ENCODE measurements around the gene CTDNEP1. TPM values are rescaled to one million over a fixed set of nuclear protein-coding genes. Genes with fewer than 3 reads are reported as not detected.
A peak's percentile ranks its signal among the peaks of the same experiment; 100 is the strongest.

Gene CTDNEP1
- total and polyA plus RNA-seq, 4 donors: 92.9 to 113 (median 108) TPM

GRCh38 chr17:7222972-7223292 is 28.6 kb downstream of the CTDNEP1 start:
- H3K9me3 ChIP-seq (ENCODE audit: control insufficient read depth, low read length): no peaks in the 10 kb centered on the region
- 66% methylated on average over 7 of the region's 7 CpGs for WGBS, 2 donors
- DNase-seq (no peak), ATAC-seq (ENCODE audit: low FRiP score) (no peak)
- intact Hi-C loops (cut with DNase I): no loop called here
- H3K4me1 ChIP-seq (ENCODE audit: control insufficient read depth in 1 of 2, insufficient read depth in 2 of 2, low read length in 2 of 2): no peaks in the 10 kb centered on the region
- no peak overlapping the region for H3K27ac ChIP-seq (ENCODE audit: low read depth in 1 of 2, low read length in 2 of 2)
- no peak overlapping the region for H3K4me3 ChIP-seq (ENCODE audit: low read length in 2 of 2)
- H3K27me3 ChIP-seq (ENCODE audit: control insufficient read depth in 1 of 2, insufficient read depth in 2 of 2, low read length in 1 of 2): no peaks in the 10 kb centered on the region
- peaks cover 0 to 6% of the 10 kb centered on the region in 2 donors for H3K36me3 ChIP-seq (ENCODE audit: control insufficient read depth in 1 of 2, insufficient read depth in 2 of 2, low read length in 1 of 2)

GRCh38 chr17:7222093-7222971 is 29.2 kb downstream of the CTDNEP1 start:
- WGBS, 2 donors: 71 to 75% methylated on average over 15 of the region's 15 CpGs
- Histone ChIP-seq H3K4me1 (ENCODE audit: control insufficient read depth in 1 of 2, insufficient read depth in 2 of 2, low read length in 2 of 2) (no peaks in the 10 kb centered on the region), H3K4me3 (ENCODE audit: low read length in 2 of 2) (no peak overlapping the region), H3K9me3 (ENCODE audit: control insufficient read depth, low read length) (no peaks in the 10 kb centered on the region), H3K36me3 (ENCODE audit: control insufficient read depth in 1 of 2, insufficient read depth in 2 of 2, low read length in 1 of 2) (peaks cover 0 to 6% of the 10 kb centered on the region in 2 donors), H3K27ac (ENCODE audit: low read depth in 1 of 2, low read length in 2 of 2) (no peak overlapping the region), H3K27me3 (ENCODE audit: control insufficient read depth in 1 of 2, insufficient read depth in 2 of 2, low read length in 1 of 2) (no peaks in the 10 kb centered on the region)
- DNase-seq: no peak
- ATAC-seq (ENCODE audit: low FRiP score): no peak
- intact Hi-C loops (cut with DNase I): no loop called here

GRCh38 chr17:7221278-7222092 is 30.0 kb downstream of the CTDNEP1 start:
- no peaks in the 10 kb centered on the region for H3K9me3 ChIP-seq (ENCODE audit: control insufficient read depth, low read length)
- intact Hi-C loops (cut with DNase I): no loop called here
- no peaks in the 10 kb centered on the region for H3K4me1 ChIP-seq (ENCODE audit: control insufficient read depth in 1 of 2, insufficient read depth in 2 of 2, low read length in 2 of 2)
- ATAC-seq (ENCODE audit: low FRiP score) (no peak), DNase-seq (no peak)
- no peak overlapping the region for H3K4me3 ChIP-seq (ENCODE audit: low read length in 2 of 2)
- no peaks in the 10 kb centered on the region for H3K27me3 ChIP-seq (ENCODE audit: control insufficient read depth in 1 of 2, insufficient read depth in 2 of 2, low read length in 1 of 2)
- H3K27ac ChIP-seq (ENCODE audit: low read depth in 1 of 2, low read length in 2 of 2): no peak overlapping the region
- H3K36me3 ChIP-seq (ENCODE audit: control insufficient read depth in 1 of 2, insufficient read depth in 2 of 2, low read length in 1 of 2): peaks cover 0 to 6% of the 10 kb centered on the region in 2 donors
- WGBS, 2 donors: 58 to 60% methylated on average over 10 of the region's 10 CpGs

- Histone ChIP-seq H3K27ac (ENCODE audit: low read depth in 1 of 2, low read length in 2 of 2) (peak overlapping the region in 1 of 2 donors; percentile 89), H3K36me3 (ENCODE audit: control insufficient read depth in 1 of 2, insufficient read depth in 2 of 2, low read length in 1 of 2) (peaks cover 0 to 6% of the 10 kb centered on the region in 2 donors), H3K4me1 (ENCODE audit: control insufficient read depth in 1 of 2, insufficient read depth in 2 of 2, low read length in 2 of 2) (no peaks in the 10 kb centered on the region), H3K9me3 (ENCODE audit: control insufficient read depth, low read length) (no peaks in the 10 kb centered on the region), H3K27me3 (ENCODE audit: control insufficient read depth in 1 of 2, insufficient read depth in 2 of 2, low read length in 1 of 2) (no peaks in the 10 kb centered on the region), H3K4me3 (ENCODE audit: low read length in 2 of 2) (peak overlapping the region in 1 of 2 donors; percentile 56)
- ATAC-seq (ENCODE audit: low FRiP score): peak; percentile 9
- 13 to 16% methylated on average over 11 of the region's 11 CpGs for WGBS, 2 donors
- intact Hi-C loops (cut with DNase I): no loop called here
- peak; percentile 75 to 78 for DNase-seq
Observed at GRCh38 chr17:7220593-7221277, 30.8 kb downstream of the CTDNEP1 start.

- ATAC-seq (ENCODE audit: low FRiP score): peak; percentile 92
- Histone ChIP-seq H3K36me3 (ENCODE audit: control insufficient read depth in 1 of 2, insufficient read depth in 2 of 2, low read length in 1 of 2) (peaks cover 0 to 6% of the 10 kb centered on the region in 2 donors), H3K27me3 (ENCODE audit: control insufficient read depth in 1 of 2, insufficient read depth in 2 of 2, low read length in 1 of 2) (no peaks in the 10 kb centered on the region), H3K4me3 (ENCODE audit: low read length in 2 of 2) (peak within 1 kb of the TSS; percentile 22 to 56), H3K9me3 (ENCODE audit: control insufficient read depth, low read length) (no peaks in the 10 kb centered on the region), H3K4me1 (ENCODE audit: control insufficient read depth in 1 of 2, insufficient read depth in 2 of 2, low read length in 2 of 2) (no peaks in the 10 kb centered on the region), H3K27ac (ENCODE audit: low read depth in 1 of 2, low read length in 2 of 2) (peak within 1 kb of the TSS; percentile 23 to 89)
- peak; percentile 96 to 99 for DNase-seq
- intact Hi-C loops (cut with DNase I): no loop called here
- WGBS, 2 donors: 0 to 1% methylated on average over 42 to 63 of the region's 63 CpGs
Observed at GRCh38 chr17:7219812-7220592, 31.5 kb downstream of the CTDNEP1 start, which contains the start of the genes ACADVL and DLG4. ACADVL (plus strand) TSS chr17:7219938; CDS start chr17:7219985, 47 bp downstream. DLG4 (minus strand) TSS chr17:7219836.

GRCh38 chr17:7219229-7219811 is 32.2 kb downstream of the CTDNEP1 start:
- 16 to 18% methylated on average over 12 of the region's 12 CpGs for WGBS, 2 donors
- intact Hi-C loops (cut with DNase I): no loop called here
- Histone ChIP-seq H3K27ac (ENCODE audit: low read depth in 1 of 2, low read length in 2 of 2) (peak overlapping the region; percentile 8 to 15), H3K36me3 (ENCODE audit: control insufficient read depth in 1 of 2, insufficient read depth in 2 of 2, low read length in 1 of 2) (peaks cover 0 to 6% of the 10 kb centered on the region in 2 donors), H3K9me3 (ENCODE audit: control insufficient read depth, low read length) (no peaks in the 10 kb centered on the region), H3K4me3 (ENCODE audit: low read length in 2 of 2) (no peak overlapping the region), H3K4me1 (ENCODE audit: control insufficient read depth in 1 of 2, insufficient read depth in 2 of 2, low read length in 2 of 2) (no peaks in the 10 kb centered on the region), H3K27me3 (ENCODE audit: control insufficient read depth in 1 of 2, insufficient read depth in 2 of 2, low read length in 1 of 2) (no peaks in the 10 kb centered on the region)
- ATAC-seq (ENCODE audit: low FRiP score) (no peak), DNase-seq (no peak)

- ATAC-seq (ENCODE audit: low FRiP score): no peak
- H3K9me3 ChIP-seq (ENCODE audit: control insufficient read depth, low read length): no peaks in the 10 kb centered on the region
- no peaks in the 10 kb centered on the region for H3K4me1 ChIP-seq (ENCODE audit: control insufficient read depth in 1 of 2, insufficient read depth in 2 of 2, low read length in 2 of 2)
- intact Hi-C loops (cut with DNase I): no loop called here
- WGBS, 2 donors: 71 to 85% methylated on average over 6 of the region's 6 CpGs
- no peaks in the 10 kb centered on the region for H3K27me3 ChIP-seq (ENCODE audit: control insufficient read depth in 1 of 2, insufficient read depth in 2 of 2, low read length in 1 of 2)
- H3K4me3 ChIP-seq (ENCODE audit: low read length in 2 of 2): no peak overlapping the region
- peaks cover 0 to 3% of the 10 kb centered on the region in 2 donors for H3K36me3 ChIP-seq (ENCODE audit: control insufficient read depth in 1 of 2, insufficient read depth in 2 of 2, low read length in 1 of 2)
- H3K27ac ChIP-seq (ENCODE audit: low read depth in 1 of 2, low read length in 2 of 2): peak overlapping the region in 1 of 2 donors; percentile 8
- no peak for DNase-seq
Observed at GRCh38 chr17:7218758-7219157, 32.8 kb downstream of the CTDNEP1 start.
